GM12878 (cell line): ENCODE measurements around the gene SKIL. TPM values are rescaled to one million over a fixed set of nuclear protein-coding genes. Genes with fewer than 3 reads are reported as not detected.

ENCODE experiments used
- ATAC-seq: fragments of 200-7000 bp; cut with Tn5 transposase; 3 replicates; pipeline ENCODE4 v1.9.1; 2020; ENCODE audit warnings: mild to moderate bottlenecking, moderate library complexity
- BruUV-seq: library from RNA; stranded (reverse); fragments of 400-500 nt; replicated peaks from 2 replicates; lab custom pipeline; 2021; lab: Mats Ljungman, UMichigan
- CTCF ChIA-PET: fragments of 300-600 bp; sonication (Branson Sonifier 250); formaldehyde crosslinking; extraction: SDS; loops from one replicate; lab custom pipeline; 2021; ENCODE audit warnings: inconsistent platforms; lab: Yijun Ruan, JAX
- POLR2A ChIA-PET: fragments of 350-600 bp; formaldehyde crosslinking; extraction: SDS; loops from one replicate; lab custom pipeline; 2021; ENCODE audit warnings: inconsistent platforms; lab: Charles Lee
- RAD21 ChIA-PET: fragments of 300-600 bp; sonication (Branson Sonifier 250); formaldehyde crosslinking; loops from one replicate; lab custom pipeline; 2023; ENCODE audit warnings: antibody characterized with exemption; ENCODE audit not compliant: unreplicated experiment; lab: Charles Lee
- SMC1A ChIA-PET: fragments of 300-600 bp; sonication (Branson Sonifier 250); formaldehyde crosslinking; loops from one replicate; lab custom pipeline; 2023; ENCODE audit not compliant: unreplicated experiment, uncharacterized antibody; lab: Charles Lee
- DNase-seq: peaks from one replicate; pipeline ENCODE4 v3.0.0-alpha.2; 2011; ENCODE audit warnings: low read depth, low spot score
- FAIRE-seq: peaks from 3 replicates; lab custom pipeline; 2011; peaks lifted over from hg19 to GRCh38; lab: Jason Lieb, UNC
- H2AFZ ChIP-seq: 2 replicates; pipeline ENCODE4 v1.6.0; 2011; ENCODE audit warnings: low read depth, low read length, control low read depth; ENCODE audit not compliant: control insufficient read depth
- H3K27ac ChIP-seq: 2 replicates; pipeline ENCODE4 v1.5.1; 2011; ENCODE audit warnings: control low read depth; ENCODE audit not compliant: control insufficient read depth, insufficient read depth
- H3K27me3 ChIP-seq, 2 experiments: replicated peaks in 1 of 2; 2 replicates each; pipeline versions ENCODE4 v1.6.0 to v1.6.1; 2011; ENCODE audit warnings: low read length in 1 of 2; ENCODE audit not compliant: control insufficient read depth in 2 of 2, insufficient read depth in 2 of 2
- H3K36me3 ChIP-seq, 2 experiments: 2 replicates each; pipeline ENCODE4 v1.5.1; 2011; ENCODE audit warnings: low read length in 1 of 2; ENCODE audit not compliant: control insufficient read depth in 2 of 2, insufficient read depth in 2 of 2
- H3K4me1 ChIP-seq: 2 replicates; pipeline ENCODE4 v1.6.1; 2011; ENCODE audit warnings: mild to moderate bottlenecking, low read length, moderate library complexity, mixed read lengths; ENCODE audit not compliant: control insufficient read depth, insufficient read depth
- H3K4me2 ChIP-seq: 2 replicates; pipeline ENCODE4 v1.6.0; 2011; ENCODE audit warnings: control low read depth; ENCODE audit not compliant: control insufficient read depth, insufficient read depth
- H3K4me3 ChIP-seq: fragments of 200-600 bp; sonication (generic); 2 replicates; pipeline ENCODE4 v1.5.1; 2016
- H3K79me2 ChIP-seq: 2 replicates; pipeline ENCODE4 v1.6.0; 2011; ENCODE audit warnings: low read length; ENCODE audit not compliant: control insufficient read depth, insufficient read depth
- H3K9ac ChIP-seq: 2 replicates; pipeline ENCODE4 v1.8.0; 2011; ENCODE audit warnings: low read length, control low read depth, mixed read lengths; ENCODE audit not compliant: control insufficient read depth, insufficient read depth
- H3K9me3 ChIP-seq: replicated peaks from 3 replicates; pipeline ENCODE4 v1.5.1; 2011; ENCODE audit warnings: mild to moderate bottlenecking, low read length; ENCODE audit not compliant: control insufficient read depth, insufficient read depth
- H4K20me1 ChIP-seq: 2 replicates; pipeline ENCODE4 v1.6.0; 2011; ENCODE audit not compliant: control insufficient read depth, insufficient read depth
- ATF2 ChIP-seq: IDR thresholded peaks from 2 replicates; pipeline ENCODE4 v1.6.1; 2012; ENCODE audit warnings: low read length, inconsistent platforms
- ATF3 ChIP-seq: IDR thresholded peaks from 2 replicates; pipeline ENCODE4 v1.6.1; 2011; ENCODE audit warnings: low read depth, mild to moderate bottlenecking, low read length, moderate library complexity, borderline replicate concordance; ENCODE audit errors: extremely low read depth
- CHD2 ChIP-seq: IDR thresholded peaks from 2 replicates; pipeline ENCODE4 v1.6.1; 2011; ENCODE audit warnings: low read depth, low read length, improper control_type of control experiment, borderline replicate concordance
- CREB1 ChIP-seq: IDR thresholded peaks from 2 replicates; pipeline ENCODE4 v1.6.1; 2012; ENCODE audit warnings: low read depth, mild to moderate bottlenecking, inconsistent platforms
- ELK1 ChIP-seq: IDR thresholded peaks from 2 replicates; pipeline ENCODE4 v1.6.1; 2012; ENCODE audit warnings: low read depth, low read length, improper control_type of control experiment
- FOXM1 ChIP-seq: IDR thresholded peaks from 2 replicates; pipeline ENCODE4 v1.6.1; 2012; ENCODE audit warnings: low read depth, mild to moderate bottlenecking, inconsistent platforms, low read length, moderate library complexity
- HDAC2 ChIP-seq: fragments of 200-600 bp; sonication (generic); IDR thresholded peaks from 2 replicates; pipeline ENCODE4 v1.6.1; 2017
- KAT2A ChIP-seq: conservative IDR thresholded peaks from 2 replicates; pipeline ENCODE4 v1.6.1; 2011; ENCODE audit warnings: low read depth, low read length; ENCODE audit not compliant: control insufficient read depth
- KLF5 ChIP-seq: fragments of 450-650 bp; IDR thresholded peaks from 2 replicates; pipeline ENCODE4 v1.6.1; 2014; ENCODE audit warnings: mild to moderate bottlenecking; ENCODE audit not compliant: partially characterized antibody
- NFIC ChIP-seq: IDR thresholded peaks from 2 replicates; pipeline ENCODE4 v1.6.1; 2012; ENCODE audit warnings: low read depth, mild to moderate bottlenecking, inconsistent platforms, low read length, moderate library complexity
- RCOR1 ChIP-seq: conservative IDR thresholded peaks from 2 replicates; pipeline ENCODE4 v1.6.1; 2012; ENCODE audit warnings: low read depth, low read length, improper control_type of control experiment
- SRF ChIP-seq, 2 experiments: IDR thresholded peaks; 2 replicates each; pipeline ENCODE4 v1.6.1; 2011; ENCODE audit warnings: low read depth in 2 of 2, low read length in 2 of 2, mild to moderate bottlenecking in 1 of 2, moderate library complexity in 1 of 2
- SUZ12 ChIP-seq: fragments of 200-600 bp; sonication (generic); IDR thresholded peaks from one replicate; pipeline ENCODE4 v1.6.1; 2018; ENCODE audit warnings: antibody characterized with exemption, mild to moderate bottlenecking; ENCODE audit not compliant: unreplicated experiment
- TCF3 ChIP-seq: IDR thresholded peaks from 2 replicates; pipeline ENCODE4 v1.6.1; 2012; ENCODE audit warnings: low read depth, mild to moderate bottlenecking, low read length, borderline replicate concordance; ENCODE audit not compliant: insufficient read depth
- ZBTB33 ChIP-seq: fragments of 450-650 bp; IDR thresholded peaks from 2 replicates; pipeline ENCODE4 v1.6.1; 2017; ENCODE audit warnings: mild to moderate bottlenecking
- ZNF24 ChIP-seq: fragments of 450-650 bp; IDR thresholded peaks from 2 replicates; pipeline ENCODE4 v1.6.1; 2017; ENCODE audit warnings: antibody characterized with exemption, mild to moderate bottlenecking
- ZNF274 ChIP-seq: IDR thresholded peaks from one replicate; pipeline ENCODE4 v1.8.0; 2011; ENCODE audit not compliant: insufficient read length, insufficient read depth
- ZNF384 ChIP-seq: IDR thresholded peaks from 2 replicates; pipeline ENCODE4 v1.6.1; 2012; ENCODE audit warnings: low read depth, mild to moderate bottlenecking, low read length, improper control_type of control experiment, borderline replicate concordance
- WGBS: methylation state at CpG from one replicate; pipeline ENCODE4 v1.1.6; 2016; ENCODE audit warnings: low lambda C conversion rate; ENCODE audit not compliant: insufficient replicate concordance, insufficient coverage; ENCODE audit errors: missing lambda C conversion rate; 5-methylcytosine and 5-hydroxymethylcytosine counted together
- in situ Hi-C: fragments of 300-500 bp; cut with MboI; formaldehyde crosslinking; loops from 9 replicates; pipeline ENCODE4 v1.14.3; 2018; ENCODE audit warnings: mixed read lengths
- intact Hi-C: fragments of 100-400 bp; cut with micrococcal nuclease; formaldehyde crosslinking; loops from one replicate; pipeline ENCODE4 v1.14.2; 2022; ENCODE audit not compliant: unreplicated experiment
- polyA plus RNA-seq, 11 experiments: library from polyadenylated mRNA; depleted of rRNA in 4 of 11; unstranded in 6 of 11; stranded (reverse) in 5 of 11; fragments of >200 nt; fragmentation: Nextera tagmentation in 4 of 11; fragmentation: Illumina TruSeq in 1 of 11; extraction: Ambion mirVana in 4 of 11; extraction: Trizol in 1 of 11; gene quantifications; 1 replicate in 1 of 11; 2 replicates in 10 of 11; pipeline versions ENCODE4 v1.2.1 to v1.2.3, GENCODE V29; 2011 to 2016; ENCODE audit warnings: inconsistent platforms in 2 of 11, missing spikeins in 2 of 11, low read depth in 1 of 11
- total RNA-seq, 4 experiments: library from RNA; depleted of rRNA in 3 of 4; stranded (reverse); fragments of >200 nt in 3 of 4; fragmentation: Illumina TruSeq in 1 of 4; extraction: Trizol in 1 of 4; gene quantifications; 2 replicates each; pipeline versions ENCODE4 v1.2.1 to v1.2.3, GENCODE V29; 2013 to 2021

The SKIL gene
- total and polyA plus RNA-seq, 10 of the 15 experiments (the other 5 are each of a cell fraction or from before 2014, with no cell fraction given), result 2.7 to 14.8 (median 6.7) TPM

GRCh38 chr3:170391108-170391507, 33.6 kb downstream of the SKIL start:
- ChIA-PET SMC1A (interaction anchor here (0.8 to 2.7 kb wide), 4 partner anchors 16 to 23 kb away, joined by 3 to 9 read pairs (median 4); no protein-coding TSS in a partner anchor), POLR2A (no interaction called here), RAD21 (interaction anchor here (0.8 kb wide), 1 partner anchor 8 kb away, joined by 4 read pairs; no protein-coding TSS in a partner anchor), CTCF (interaction anchor here (0.6 to 1.8 kb wide), 5 partner anchors 16 to 82 kb away, joined by 3 to 9 read pairs (median 4); no protein-coding TSS in a partner anchor)
- Histone ChIP-seq H3K79me2 (no peaks in the 10 kb centered on the region), H3K27me3 (no peaks in the 10 kb centered on the region), H3K9ac (no peak overlapping the region), H2AFZ (no peak overlapping the region), H3K27ac (no peak overlapping the region), H3K9me3 (peaks cover 2% of the 10 kb centered on the region; the same call in 1 of the 3 replicates), H3K4me2 (no peak overlapping the region), H3K36me3 (peaks cover 0 to 15% of the 10 kb centered on the region in 2 experiments; a peak in 2 of 4 replicates), H4K20me1 (no peaks in the 10 kb centered on the region), H3K4me3 (no peak overlapping the region), H3K4me1 (no peaks in the 10 kb centered on the region)
- TF ChIP-seq KLF5 (no peak), ELK1 (no peak), RCOR1 (no peak), ZBTB33 (no peak), HDAC2 (no peak), ZNF274 (no peak), KAT2A (no peak), ATF3 (no peak), ZNF384 (no peak), TCF3 (no peak), SUZ12 (no peak), CREB1 (no peak), CHD2 (no peak), SRF (IDR thresholded peaks at IDR 0.05; ENCODE audit: low read depth in 2 of 2, low read length in 2 of 2) (no peak), FOXM1 (no peak), ATF2 (no peak), NFIC (no peak), ZNF24 (no peak)
- no TSS peak for BruUV-seq
- DNase-seq, result no peak
- no peak for ATAC-seq
- intact Hi-C loops (no loop called here), in situ Hi-C loops (no loop called here)
- FAIRE-seq, result peak; percentile 7
- 84% methylated on average over 4 of the region's 4 CpGs for WGBS
